ENCODE measurements around the gene HPGD.
"Not testable (repeated sequence)": the region's sequence is repeated elsewhere in the genome, so short reads cannot be mapped to it uniquely, and the experiment has no call there.

HPGD gene

GRCh38 chr4:174526731-174527130, 4.4 kb upstream of the HPGD start:
- no peak for DNase-seq (ENCODE audit: low spot score)

- no peak for DNase-seq (ENCODE audit: low spot score)
Measured at GRCh38 chr4:174524242-174524641, 2.0 kb upstream of the HPGD start.

GRCh38 chr4:174523025-174523693, 871 bp upstream of the HPGD start:
- no peak for DNase-seq (ENCODE audit: low spot score)

- DNase-seq (ENCODE audit: low spot score) = peak; percentile 22
Measured at GRCh38 chr4:174521800-174522182, 497 bp downstream of the HPGD start.

GRCh38 chr4:174520660-174521059, 1.6 kb downstream of the HPGD start:
- no peak for DNase-seq (ENCODE audit: low spot score)

GRCh38 chr4:174517502-174518445, 4.5 kb downstream of the HPGD start:
- no peak for DNase-seq (ENCODE audit: low spot score)

GRCh38 chr4:174516794-174517193, 5.5 kb downstream of the HPGD start:
- DNase-seq (ENCODE audit: low spot score) = no peak

- no peak for DNase-seq (ENCODE audit: low spot score)
Measured at GRCh38 chr4:174516345-174516744, 5.9 kb downstream of the HPGD start.

- DNase-seq (ENCODE audit: low spot score) = no peak
Measured at GRCh38 chr4:174512745-174513144, 9.5 kb downstream of the HPGD start.

- no peak for DNase-seq (ENCODE audit: low spot score)
Measured at GRCh38 chr4:174505892-174506291, 16.4 kb downstream of the HPGD start.

GRCh38 chr4:174505007-174505406, 17.3 kb downstream of the HPGD start:
- DNase-seq (ENCODE audit: low spot score) = no peak

- DNase-seq (ENCODE audit: low spot score) = no peak
Measured at GRCh38 chr4:174503079-174503715, 19.1 kb downstream of the HPGD start.

- DNase-seq (ENCODE audit: low spot score) = peak; percentile 19
Measured at GRCh38 chr4:174496631-174497432, 25.5 kb downstream of the HPGD start.

GRCh38 chr4:174495626-174496025, 26.7 kb downstream of the HPGD start:
- no peak for DNase-seq (ENCODE audit: low spot score)

- no peak for DNase-seq (ENCODE audit: low spot score)
Measured at GRCh38 chr4:174494726-174495125, 27.6 kb downstream of the HPGD start.

GRCh38 chr4:174494146-174494545, 28.1 kb downstream of the HPGD start:
- DNase-seq (ENCODE audit: low spot score) = no peak

GRCh38 chr4:174490451-174490961, 31.8 kb downstream of the HPGD start:
- DNase-seq (ENCODE audit: low spot score) = no peak

- not testable (repeated sequence) for DNase-seq (ENCODE audit: low spot score)
Measured at GRCh38 chr4:174488368-174488767, 33.9 kb downstream of the HPGD start.

GRCh38 chr4:174485025-174485424, 37.3 kb downstream of the HPGD start:
- DNase-seq (ENCODE audit: low spot score) = no peak

GRCh38 chr4:174483792-174484191, 38.5 kb downstream of the HPGD start:
- no peak for DNase-seq (ENCODE audit: low spot score)

- DNase-seq (ENCODE audit: low spot score) = no peak
Measured at GRCh38 chr4:174479140-174479539, 43.1 kb downstream of the HPGD start.

- no peak for DNase-seq (ENCODE audit: low spot score)
Measured at GRCh38 chr4:174475528-174475927, 46.8 kb downstream of the HPGD start.
